Omental fat pad (tissue), 4 donors: Measurements from ENCODE around the gene SHC3. TPM values are rescaled to one million over a fixed set of nuclear protein-coding genes. Genes with fewer than 3 reads are reported as not detected.
A peak's percentile ranks its signal among the peaks of the same experiment; 100 is the strongest.

Experiments used
- ATAC-seq: fragments of 150-250 bp; one replicate; pipeline ENCODE4 v1.9.1; 2016; ENCODE audit warnings: mild to moderate bottlenecking, moderate library complexity; ENCODE audit not compliant: low FRiP score
- DNase-seq: peaks from one replicate; pipeline ENCODE4 v3.0.0-alpha.2; 2019; ENCODE audit warnings: low spot score
- CTCF ChIP-seq, 3 donors: fragments of 450-650 bp; IDR thresholded peaks; one replicate each; pipeline ENCODE4 v1.5.1; 2016 to 2017; ENCODE audit warnings: antibody characterized with exemption in 3 of 3, mild to moderate bottlenecking in 3 of 3, moderate library complexity in 2 of 3
- total RNA-seq, 4 donors: library from RNA; depleted of rRNA; stranded (reverse); fragments of >200 nt; gene quantifications; one replicate each; pipeline ENCODE4 v1.1.0, GENCODE V29; 2016

The SHC3 gene
- total RNA-seq, 4 donors from 2014 or later, result 1.1 to 7.4 (median 3.1) TPM

DNA sequence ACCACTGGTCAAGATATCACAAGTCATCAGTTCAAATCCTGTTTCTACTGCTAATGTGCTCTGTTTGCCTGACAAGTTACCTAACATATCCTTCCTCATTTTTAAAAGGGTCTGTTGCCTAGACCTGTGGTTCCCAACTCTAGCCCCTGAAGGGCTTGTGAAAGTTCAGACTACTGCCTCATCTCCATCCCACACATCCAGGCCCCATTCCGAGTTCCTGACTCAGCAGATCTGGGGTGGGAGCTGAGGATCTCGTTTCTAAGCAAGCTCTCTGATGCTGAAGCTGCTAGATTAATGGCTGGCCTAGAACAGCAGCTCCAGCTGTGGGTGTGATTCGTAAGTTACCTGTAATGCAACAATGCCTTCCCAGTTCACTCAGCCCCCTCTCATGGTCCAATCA lies 154.9 kb downstream of the SHC3 start:
- no peak for ATAC-seq
- DNase-seq, result no peak
- no peak for TF ChIP-seq CTCF (IDR thresholded peaks at IDR 0.05)

GRCh38 chr9:89022902-89023301 lies 155.7 kb downstream of the SHC3 start:
- TF ChIP-seq CTCF (IDR thresholded peaks at IDR 0.05), result no peak

DNA sequence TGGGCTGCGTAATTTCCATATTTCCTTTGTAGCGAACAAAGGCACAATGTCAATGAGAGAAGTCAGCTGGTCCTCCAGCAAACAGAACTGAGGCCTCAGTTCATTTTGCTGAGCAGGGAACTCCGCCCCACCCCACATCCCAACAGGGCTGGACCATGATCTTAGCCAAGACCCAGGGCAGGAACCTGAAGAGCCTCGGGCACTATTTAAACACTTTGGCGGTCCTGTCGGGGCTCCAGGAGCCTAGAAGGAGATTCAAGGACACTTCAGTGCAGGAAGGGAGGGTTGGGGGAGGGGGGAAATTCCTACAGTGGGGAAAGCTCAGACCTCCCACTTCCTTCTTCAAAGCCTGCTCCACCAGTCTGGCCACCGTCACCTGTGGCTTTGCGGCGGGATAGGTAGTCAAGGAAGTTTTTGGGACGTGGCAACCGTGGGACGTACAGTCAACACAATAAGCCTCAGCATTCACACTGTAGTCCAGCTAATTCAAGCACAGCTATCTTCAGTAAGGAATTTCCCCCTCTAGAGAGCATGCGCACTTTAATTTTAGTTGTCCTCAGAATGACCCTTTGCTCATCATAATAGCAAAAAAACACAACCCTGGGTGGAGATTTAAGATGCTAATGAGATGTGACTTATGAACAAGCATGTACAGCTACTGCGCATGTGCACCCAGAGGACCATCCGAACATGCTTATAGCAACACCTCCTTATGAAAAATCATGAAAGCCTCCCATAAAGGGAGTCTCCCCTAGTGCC lies 156.4 kb downstream of the SHC3 start:
- no peak for TF ChIP-seq CTCF (IDR thresholded peaks at IDR 0.05)
- peak; percentile 21 for ATAC-seq
- no peak for DNase-seq

More at GRCh38 chr9:89022902-89023301, 155.7 kb downstream of the SHC3 start:
- ATAC-seq (peak; percentile 66), DNase-seq (no peak)

- ATAC-seq (peak; percentile 83), DNase-seq (no peak)
- TF ChIP-seq CTCF (IDR thresholded peaks at IDR 0.05), result no peak
Measured at GRCh38 chr9:89021154-89021803, 157.3 kb downstream of the SHC3 start.

- no peak for TF ChIP-seq CTCF (IDR thresholded peaks at IDR 0.05)
- no peak for DNase-seq
- ATAC-seq, result no peak
Measured at GRCh38 chr9:89020754-89021153, 157.9 kb downstream of the SHC3 start.

- DNase-seq, result no peak
- no peak for ATAC-seq
- TF ChIP-seq CTCF (IDR thresholded peaks at IDR 0.05), result no peak
Measured at GRCh38 chr9:89015336-89015735, 163.3 kb downstream of the SHC3 start.

DNA sequence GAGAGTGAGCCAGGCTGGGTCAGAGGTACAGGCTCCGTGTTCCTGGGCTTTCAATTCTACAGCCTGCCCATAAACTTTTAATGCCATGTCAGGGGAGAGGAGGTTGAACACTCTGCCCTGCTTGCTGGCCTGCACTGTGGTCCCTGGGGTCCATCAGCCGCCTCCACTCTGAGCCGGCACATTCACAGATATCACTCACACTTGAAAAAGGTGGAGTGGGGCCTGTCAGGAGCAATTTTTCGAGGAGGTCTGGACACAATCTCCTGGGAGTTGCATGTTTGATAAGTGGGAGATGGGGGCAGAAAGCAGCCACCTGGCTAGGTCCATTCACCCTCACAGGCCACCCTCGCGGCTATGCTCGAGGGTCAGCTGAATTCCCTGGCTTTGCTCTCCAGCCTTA lies 164.5 kb downstream of the SHC3 start:
- DNase-seq (no peak), ATAC-seq (no peak)
- no peak for TF ChIP-seq CTCF (IDR thresholded peaks at IDR 0.05)
